SK-N-SH treated with all-trans-retinoic acid at 6 μM for 48 hours (cell line): ENCODE data around the gene ASIC5.

ENCODE experiments used
- BACH2 ChIP-seq: fragments of 250-450 bp; sonication (Bioruptor Pico); IDR thresholded peaks from 2 replicates; pipeline ENCODE4 v1.9.0; 2021; ENCODE audit warnings: mild to moderate bottlenecking, borderline replicate concordance
- ISL1 ChIP-seq: fragments of 250-450 bp; sonication (Bioruptor Pico); IDR thresholded peaks from 2 replicates; pipeline ENCODE4 v2.1.2; 2022; ENCODE audit warnings: mild to moderate bottlenecking, moderate library complexity

GRCh38 chr4:155904331-155904730 is 38.3 kb upstream of the ASIC5 start:
- TF ChIP-seq BACH2 (CRISPR knock-in tag): no peak
- no peak for TF ChIP-seq ISL1 (CRISPR knock-in tag)
